ENCODE results near the gene INSYN2B. TPM values are rescaled to one million over a fixed set of nuclear protein-coding genes. Genes with fewer than 3 reads are reported as not detected.

INSYN2B gene
- total and polyA plus RNA-seq, 3 donors from 2014 or later, result 0.37 to 2.3 (median 1.0) TPM

DNA sequence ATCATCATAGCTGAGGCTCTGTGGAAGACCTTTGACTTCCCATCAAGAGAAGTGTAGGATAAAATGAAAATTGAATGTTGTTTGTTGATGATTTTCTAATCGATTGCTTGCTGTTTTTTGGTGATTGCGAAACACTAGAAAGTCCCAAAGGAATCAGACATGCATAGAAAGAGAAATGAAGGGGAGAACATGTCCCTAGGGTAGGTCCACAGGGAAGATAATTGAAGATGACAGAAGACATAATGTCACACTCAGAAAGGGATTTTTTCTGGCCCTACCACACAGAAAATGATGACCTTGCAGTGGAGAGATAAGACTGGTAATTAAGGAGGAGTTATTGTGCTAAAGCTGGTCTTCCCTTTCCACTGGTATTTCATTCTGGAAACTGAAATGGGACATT, 62.8 kb downstream of the INSYN2B start:
- Histone ChIP-seq H3K27me3 (no peaks in the 10 kb centered on the region), H3K9me3 (no peaks in the 10 kb centered on the region), H3K4me1 (no peaks in the 10 kb centered on the region), H3K27ac (no peak overlapping the region), H3K4me3 (no peak overlapping the region), H3K36me3 (ENCODE audit: low read depth, missing control alignments) (no peaks in the 10 kb centered on the region)
- intact Hi-C loops (cut with DNase I; ENCODE audit: low total_unique reads), result no loop called here
- DNase-seq, result no peak
- 88 to 92% methylated on average over 2 of the region's 2 CpGs for WGBS, 2 donors
- no peak for TF ChIP-seq POLR2A (IDR thresholded peaks at IDR 0.05)
- TF ChIP-seq, protein P1, sequence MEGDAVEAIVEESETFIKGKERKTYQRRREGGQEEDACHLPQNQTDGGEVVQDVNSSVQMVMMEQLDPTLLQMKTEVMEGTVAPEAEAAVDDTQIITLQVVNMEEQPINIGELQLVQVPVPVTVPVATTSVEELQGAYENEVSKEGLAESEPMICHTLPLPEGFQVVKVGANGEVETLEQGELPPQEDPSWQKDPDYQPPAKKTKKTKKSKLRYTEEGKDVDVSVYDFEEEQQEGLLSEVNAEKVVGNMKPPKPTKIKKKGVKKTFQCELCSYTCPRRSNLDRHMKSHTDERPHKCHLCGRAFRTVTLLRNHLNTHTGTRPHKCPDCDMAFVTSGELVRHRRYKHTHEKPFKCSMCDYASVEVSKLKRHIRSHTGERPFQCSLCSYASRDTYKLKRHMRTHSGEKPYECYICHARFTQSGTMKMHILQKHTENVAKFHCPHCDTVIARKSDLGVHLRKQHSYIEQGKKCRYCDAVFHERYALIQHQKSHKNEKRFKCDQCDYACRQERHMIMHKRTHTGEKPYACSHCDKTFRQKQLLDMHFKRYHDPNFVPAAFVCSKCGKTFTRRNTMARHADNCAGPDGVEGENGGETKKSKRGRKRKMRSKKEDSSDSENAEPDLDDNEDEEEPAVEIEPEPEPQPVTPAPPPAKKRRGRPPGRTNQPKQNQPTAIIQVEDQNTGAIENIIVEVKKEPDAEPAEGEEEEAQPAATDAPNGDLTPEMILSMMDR (IDR thresholded peaks at IDR 0.05), result no peak

DNA sequence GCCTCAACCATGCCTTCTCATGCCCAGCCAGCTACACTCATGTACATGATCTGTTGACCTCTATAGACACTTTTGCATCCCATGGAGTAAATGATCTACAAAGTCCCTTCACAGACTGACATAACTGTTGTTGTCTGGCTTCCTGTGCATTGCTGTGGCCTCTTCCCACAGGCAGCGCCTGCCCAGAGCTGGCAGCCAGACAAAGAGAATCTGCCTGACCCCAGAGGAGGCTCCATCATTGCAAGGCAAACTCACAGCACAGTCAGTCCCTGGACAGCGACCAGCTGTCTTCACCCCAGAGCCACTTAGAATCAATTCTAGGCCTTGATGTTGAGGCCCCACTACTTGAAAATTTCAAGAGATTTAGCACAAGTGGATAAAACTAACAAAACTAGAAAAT, 65.5 kb downstream of the INSYN2B start:
- H3K27ac ChIP-seq, result no peak overlapping the region
- TF ChIP-seq, protein P1 (IDR thresholded peaks at IDR 0.05), result no peak
- TF ChIP-seq POLR2A (IDR thresholded peaks at IDR 0.05), result no peak
- H3K9me3 ChIP-seq, result no peaks in the 10 kb centered on the region
- no peaks in the 10 kb centered on the region for H3K36me3 ChIP-seq (ENCODE audit: low read depth, missing control alignments)
- intact Hi-C loops (cut with DNase I; ENCODE audit: low total_unique reads), result no loop called here
- DNase-seq, result peak; percentile 75
- H3K4me3 ChIP-seq, result no peak overlapping the region
- 39 to 68% methylated on average over 2 of the region's 2 CpGs for WGBS, 2 donors
- H3K4me1 ChIP-seq, result no peaks in the 10 kb centered on the region
- H3K27me3 ChIP-seq, result no peaks in the 10 kb centered on the region

DNA sequence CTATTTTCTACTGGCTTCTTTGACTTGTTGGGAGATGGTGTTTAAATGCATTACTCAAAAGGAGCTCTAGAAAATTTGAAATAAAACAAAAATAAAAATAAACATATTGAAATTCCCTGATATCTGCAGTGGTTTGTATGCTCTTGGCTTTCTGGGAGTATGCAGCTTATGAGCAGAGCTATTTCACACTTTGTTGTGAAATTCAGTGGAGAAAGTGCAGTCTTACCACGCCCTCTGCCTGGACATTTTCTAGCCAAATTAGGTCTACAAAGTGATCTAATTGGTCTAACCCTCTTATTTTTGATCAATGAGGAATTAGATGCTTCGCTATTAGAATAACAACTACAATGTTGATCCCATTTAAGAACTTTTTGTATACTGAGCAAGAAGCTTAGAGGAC, 66.8 kb downstream of the INSYN2B start:
- H3K36me3 ChIP-seq (ENCODE audit: low read depth, missing control alignments), result no peaks in the 10 kb centered on the region
- H3K27me3 ChIP-seq, result no peaks in the 10 kb centered on the region
- H3K4me3 ChIP-seq, result no peak overlapping the region
- WGBS, 2 donors, result 91 to 94% methylated on average over 2 of the region's 2 CpGs
- no peak overlapping the region for H3K27ac ChIP-seq
- H3K4me1 ChIP-seq, result no peaks in the 10 kb centered on the region
- TF ChIP-seq, protein P1 (IDR thresholded peaks at IDR 0.05), result no peak
- TF ChIP-seq POLR2A (IDR thresholded peaks at IDR 0.05), result no peak
- intact Hi-C loops (cut with DNase I; ENCODE audit: low total_unique reads), result no loop called here
- no peaks in the 10 kb centered on the region for H3K9me3 ChIP-seq
- no peak for DNase-seq

DNA sequence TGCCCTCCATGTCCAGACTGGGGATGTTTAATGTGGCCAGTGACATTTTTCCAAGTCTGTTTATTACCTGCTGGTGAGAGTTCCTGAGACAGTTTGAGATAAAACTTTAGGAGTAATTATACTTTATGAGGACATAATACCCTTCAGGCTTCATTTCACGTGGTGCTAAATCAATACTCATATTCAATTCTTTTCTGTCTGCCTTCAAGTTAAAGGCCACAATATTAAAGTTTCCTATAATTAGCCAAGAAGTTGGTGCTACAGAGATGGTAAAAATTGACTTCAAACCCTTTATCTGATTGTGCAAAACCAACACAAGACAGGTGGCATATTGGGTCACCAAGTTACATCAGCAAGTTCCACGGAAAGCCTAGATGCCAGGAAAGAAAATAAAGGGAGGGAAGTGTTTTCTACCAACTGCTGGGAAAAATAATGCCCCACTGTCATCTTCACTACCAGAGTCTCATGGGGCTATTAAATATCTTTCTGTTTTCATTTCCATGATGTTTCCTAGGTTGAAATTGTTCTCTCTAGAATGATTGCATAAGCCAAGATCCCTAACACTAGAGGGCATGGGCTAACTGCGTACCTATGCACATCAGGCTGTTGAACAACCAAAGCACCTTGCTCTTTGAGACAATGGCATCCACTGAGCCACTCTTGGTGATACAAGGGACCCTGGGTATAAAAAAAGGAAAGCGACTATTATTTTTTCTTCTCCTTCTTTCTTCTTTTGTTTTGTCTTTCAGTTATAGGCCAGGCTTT, 68.7 kb downstream of the INSYN2B start:
- no peak for TF ChIP-seq POLR2A (IDR thresholded peaks at IDR 0.05)
- TF ChIP-seq, protein P1 (IDR thresholded peaks at IDR 0.05), result no peak
- Histone ChIP-seq H3K4me1 (no peaks in the 10 kb centered on the region), H3K4me3 (no peak overlapping the region), H3K27ac (no peak overlapping the region), H3K9me3 (no peaks in the 10 kb centered on the region), H3K27me3 (no peaks in the 10 kb centered on the region), H3K36me3 (ENCODE audit: low read depth, missing control alignments) (no peaks in the 10 kb centered on the region)
- intact Hi-C loops (cut with DNase I; ENCODE audit: low total_unique reads), result no loop called here
- WGBS, 2 donors, result 87 to 93% methylated on average over 4 of the region's 4 CpGs
- DNase-seq, result no peak

DNA sequence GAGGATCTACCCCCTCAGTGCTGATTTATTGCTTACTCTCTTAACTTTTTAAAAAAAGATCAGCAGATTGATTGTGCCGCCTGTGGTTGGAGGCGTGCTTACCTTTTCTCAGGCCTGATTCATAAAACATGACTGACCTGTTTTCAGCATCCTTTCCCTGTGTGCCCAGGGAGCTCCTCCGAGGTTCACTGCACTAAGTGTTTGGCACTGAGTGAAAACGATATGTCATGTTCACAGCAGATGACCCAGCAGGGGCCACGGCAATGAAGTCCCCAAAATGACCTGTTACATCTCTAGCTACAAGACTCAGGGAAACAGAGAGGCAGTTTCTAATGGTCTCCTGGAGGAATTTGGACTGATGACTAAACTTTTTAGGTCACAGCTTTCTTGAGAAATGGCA, 69.9 kb downstream of the INSYN2B start:
- intact Hi-C loops (cut with DNase I; ENCODE audit: low total_unique reads), result no loop called here
- 86 to 96% methylated on average over 5 of the region's 5 CpGs for WGBS, 2 donors

More for the DNA sequence above, 69.9 kb downstream of the INSYN2B start:
- Histone ChIP-seq H3K27me3 (no peaks in the 10 kb centered on the region), H3K4me1 (no peaks in the 10 kb centered on the region), H3K27ac (no peak overlapping the region), H3K36me3 (ENCODE audit: low read depth, missing control alignments) (no peaks in the 10 kb centered on the region), H3K9me3 (no peaks in the 10 kb centered on the region), H3K4me3 (no peak overlapping the region)
- TF ChIP-seq, protein P1 (IDR thresholded peaks at IDR 0.05), result no peak
- TF ChIP-seq POLR2A (IDR thresholded peaks at IDR 0.05), result no peak
- no peak for DNase-seq
